WTC11 (cell line): ENCODE measurements around the gene ENTPD8. TPM values are rescaled to one million over a fixed set of nuclear protein-coding genes. Genes with fewer than 3 reads are reported as not detected.

Experiments
- ATAC-seq: fragments of 200-7000 bp; cut with Tn5 transposase; 2 replicates; pipeline ENCODE4 v1.10.0; 2021; ENCODE audit warnings: mild to moderate bottlenecking, moderate library complexity
- CTCF ChIA-PET: fragments of 300-600 bp; sonication (Branson Sonifier 250); formaldehyde crosslinking; loops from one replicate; lab custom pipeline; 2021; ENCODE audit warnings: antibody characterized with exemption; lab: Charles Lee
- POLR2A ChIA-PET: fragments of 350-600 bp; sonication (Branson Sonifier 250); formaldehyde crosslinking; loops from one replicate; lab custom pipeline; 2021; ENCODE audit warnings: antibody characterized with exemption; lab: Charles Lee
- DNase-seq: peaks from one replicate; pipeline ENCODE4 v3.0.0; 2021; ENCODE audit warnings: low spot score
- H3K27ac Mint-ChIP-seq: 2 replicates; pipeline ENCODE4 v1.8.0; 2021; ENCODE audit warnings: mixed read lengths
- H3K27me3 Mint-ChIP-seq: 2 replicates; pipeline ENCODE4 v1.8.0; 2021; ENCODE audit warnings: low read depth, mild to moderate bottlenecking, moderate library complexity, mixed read lengths
- H3K36me3 Mint-ChIP-seq: 2 replicates; pipeline ENCODE4 v1.8.0; 2021; ENCODE audit warnings: mixed read lengths
- H3K4me1 Mint-ChIP-seq: 2 replicates; pipeline ENCODE4 v1.8.0; 2022; ENCODE audit warnings: mixed read lengths
- H3K4me3 Mint-ChIP-seq: 2 replicates; pipeline ENCODE4 v1.8.0; 2021; ENCODE audit warnings: mild to moderate bottlenecking, moderate library complexity, mixed read lengths
- H3K9me3 Mint-ChIP-seq: 2 replicates; pipeline ENCODE4 v1.8.0; 2021; ENCODE audit warnings: mixed read lengths
- ATF1 ChIP-seq: sonication (generic); formaldehyde crosslinking; IDR thresholded peaks from 2 replicates; pipeline ENCODE4 v1.8.1; 2023; ENCODE audit warnings: mild to moderate bottlenecking, moderate library complexity, missing genetic modification reagents
- E2F5 ChIP-seq: sonication (generic); formaldehyde crosslinking; IDR thresholded peaks from 2 replicates; pipeline ENCODE4 v1.8.1; 2022; ENCODE audit warnings: mild to moderate bottlenecking, moderate library complexity, missing genetic modification reagents
- FOXK1 ChIP-seq: sonication (generic); formaldehyde crosslinking; IDR thresholded peaks from 2 replicates; pipeline ENCODE4 v1.8.0; 2022; ENCODE audit warnings: mild to moderate bottlenecking, moderate library complexity, missing genetic modification reagents
- FOXP1 ChIP-seq: sonication (generic); formaldehyde crosslinking; IDR thresholded peaks from 2 replicates; pipeline ENCODE4 v1.8.0; 2022; ENCODE audit warnings: missing genetic modification reagents, mild to moderate bottlenecking, moderate library complexity, borderline replicate concordance
- FOXP4 ChIP-seq: sonication (generic); formaldehyde crosslinking; IDR thresholded peaks from 2 replicates; pipeline ENCODE4 v1.8.0; 2022; ENCODE audit warnings: mild to moderate bottlenecking, missing genetic modification reagents
- GABPB1 ChIP-seq: sonication (generic); formaldehyde crosslinking; IDR thresholded peaks from 2 replicates; pipeline ENCODE4 v1.8.1; 2023; ENCODE audit warnings: mild to moderate bottlenecking, missing genetic modification reagents
- HMGXB4 ChIP-seq: sonication (generic); formaldehyde crosslinking; IDR thresholded peaks from 2 replicates; pipeline ENCODE4 v1.8.1; 2023; ENCODE audit warnings: mild to moderate bottlenecking, moderate library complexity, missing genetic modification reagents
- IRF1 ChIP-seq: sonication (generic); formaldehyde crosslinking; IDR thresholded peaks from 2 replicates; pipeline ENCODE4 v1.8.0; 2023; ENCODE audit warnings: missing genetic modification reagents
- IRF2 ChIP-seq: sonication (generic); formaldehyde crosslinking; IDR thresholded peaks from 2 replicates; pipeline ENCODE4 v1.8.0; 2022; ENCODE audit warnings: low read depth, missing genetic modification reagents, borderline replicate concordance
- MLX ChIP-seq: sonication (generic); formaldehyde crosslinking; IDR thresholded peaks from 2 replicates; pipeline ENCODE4 v1.8.1; 2023; ENCODE audit warnings: mild to moderate bottlenecking, missing genetic modification reagents, moderate library complexity
- OVOL2 ChIP-seq: fragments of 250-450 bp; sonication (Bioruptor Pico); IDR thresholded peaks from 2 replicates; pipeline ENCODE4 v1.9.0; 2021; ENCODE audit warnings: mild to moderate bottlenecking, borderline replicate concordance
- RORB ChIP-seq: fragments of 250-450 bp; sonication (Bioruptor Pico); IDR thresholded peaks from 2 replicates; pipeline ENCODE4 v1.9.0; 2021; ENCODE audit warnings: mild to moderate bottlenecking
- SP1 ChIP-seq: sonication (generic); formaldehyde crosslinking; conservative IDR thresholded peaks from 2 replicates; pipeline ENCODE4 v1.8.1; 2022; ENCODE audit warnings: missing genetic modification reagents
- ZBTB21 ChIP-seq: sonication (generic); formaldehyde crosslinking; IDR thresholded peaks from 2 replicates; pipeline ENCODE4 v1.8.1; 2023; ENCODE audit warnings: mild to moderate bottlenecking, missing genetic modification reagents, borderline replicate concordance
- ZMAT4 ChIP-seq: fragments of 250-450 bp; sonication (Bioruptor Pico); IDR thresholded peaks from 2 replicates; pipeline ENCODE4 v1.9.0; 2021; ENCODE audit warnings: mild to moderate bottlenecking
- ZNF219 ChIP-seq: sonication (generic); formaldehyde crosslinking; IDR thresholded peaks from 2 replicates; pipeline ENCODE4 v1.8.0; 2023; ENCODE audit warnings: missing genetic modification reagents, mild to moderate bottlenecking, borderline replicate concordance
- total RNA-seq: library from RNA; stranded (reverse); gene quantifications from 3 replicates; pipeline ENCODE4 v1.2.3, GENCODE V29; 2021

Gene ENTPD8
- total RNA-seq, 1 experiment from 2014 or later = 2.3 TPM

GRCh38 chr9:137458194-137459151, 17.3 kb upstream of the ENTPD8 start:
- no peak overlapping the region for H3K27ac Mint-ChIP-seq
- H3K4me3 Mint-ChIP-seq = peak overlapping the region; percentile 30; the same call in 1 of the 2 replicates
- ATAC-seq (peak; percentile 7), DNase-seq (peak; percentile 26)
- TF ChIP-seq HMGXB4 (CRISPR knock-in tag) (peak; percentile 52), FOXK1 (CRISPR knock-in tag) (peak; percentile 15; the same call in 1 of the 2 replicates), MLX (CRISPR knock-in tag) (no peak), ZNF219 (CRISPR knock-in tag) (no peak), FOXP1 (CRISPR knock-in tag) (0 out of 2 replicates have a peak, but pooled peaks have one; percentile 38)
- peaks cover 6% of the 10 kb centered on the region for H3K4me1 Mint-ChIP-seq
- POLR2A ChIA-PET = no interaction called here
- H3K27me3 Mint-ChIP-seq = no peaks in the 10 kb centered on the region
- no peaks in the 10 kb centered on the region for H3K9me3 Mint-ChIP-seq
- CTCF ChIA-PET = interaction anchor here (0.9 to 1.0 kb wide), 6 partner anchors 14 to 429 kb away, joined by 3 to 18 read pairs (median 6); partner anchors contain the start of genes ENTPD8, EXD3 and NOXA1
- H3K36me3 Mint-ChIP-seq = peaks cover 3% of the 10 kb centered on the region; the same call in 1 of the 2 replicates

GRCh38 chr9:137457406-137458193, 16.4 kb upstream of the ENTPD8 start:
- Mint-ChIP-seq H3K27me3 (no peaks in the 10 kb centered on the region), H3K36me3 (peaks cover 3% of the 10 kb centered on the region; the same call in 1 of the 2 replicates), H3K4me3 (peak overlapping the region; percentile 33), H3K9me3 (no peaks in the 10 kb centered on the region), H3K27ac (no peak overlapping the region), H3K4me1 (peaks cover 6% of the 10 kb centered on the region)
- ChIA-PET POLR2A (no interaction called here), CTCF (interaction anchor here (1.0 to 1.6 kb wide), 2 partner anchors 12 to 171 kb away, joined by 3 to 5 read pairs; no protein-coding TSS in a partner anchor)
- no peak for DNase-seq
- ATAC-seq = no peak
- TF ChIP-seq E2F5 (CRISPR knock-in tag) = no peak

- no peaks in the 10 kb centered on the region for H3K27me3 Mint-ChIP-seq
- ATAC-seq (no peak), DNase-seq (no peak)
- peaks cover 3% of the 10 kb centered on the region; the same call in 1 of the 2 replicates for H3K36me3 Mint-ChIP-seq
- ChIA-PET CTCF (interaction anchor here (1.0 to 1.6 kb wide), 2 partner anchors 11 to 170 kb away, joined by 3 to 5 read pairs; no protein-coding TSS in a partner anchor), POLR2A (no interaction called here)
- H3K9me3 Mint-ChIP-seq = no peaks in the 10 kb centered on the region
- peaks cover 6% of the 10 kb centered on the region for H3K4me1 Mint-ChIP-seq
- H3K4me3 Mint-ChIP-seq = no peak overlapping the region
- no peak for TF ChIP-seq FOXK1 (CRISPR knock-in tag)
- no peak for TF ChIP-seq ZMAT4
- TF ChIP-seq GABPB1 (CRISPR knock-in tag) = no peak
- no peak for TF ChIP-seq OVOL2 (CRISPR knock-in tag)
- no peak for TF ChIP-seq ZNF219 (CRISPR knock-in tag)
- TF ChIP-seq IRF2 (CRISPR knock-in tag) = no peak
- TF ChIP-seq SP1 (CRISPR knock-in tag) = no peak
- no peak for TF ChIP-seq FOXP4 (CRISPR knock-in tag)
- TF ChIP-seq IRF1 (CRISPR knock-in tag) = no peak
- TF ChIP-seq ATF1 (CRISPR knock-in tag) = no peak
- no peak for TF ChIP-seq ZBTB21 (CRISPR knock-in tag)
- TF ChIP-seq RORB = no peak
- H3K27ac Mint-ChIP-seq = no peak overlapping the region
These were observed 15.8 kb upstream of the ENTPD8 start for GRCh38 chr9:137456864-137457405.
